MM.1S (cell line): ENCODE results near the gene CCNA1.

ENCODE experiments used
- DNase-seq: peaks from one replicate; pipeline ENCODE4 v3.0.0-alpha.2; 2015
- H2AFZ ChIP-seq: fragments of 300-600 bp; sonication (generic); 2 replicates; pipeline ENCODE4 v1.6.0; 2016; ENCODE audit warnings: antibody characterized with exemption, low read length
- H3F3A ChIP-seq: fragments of 300-600 bp; sonication (generic); 2 replicates; pipeline ENCODE4 v1.6.1; 2016; ENCODE audit warnings: mild to moderate bottlenecking, antibody characterized with exemption, low read length, moderate library complexity, mixed read lengths; ENCODE audit not compliant: insufficient read depth
- H3K27ac ChIP-seq: fragments of 300-600 bp; sonication (generic); 2 replicates; pipeline ENCODE4 v1.5.1; 2016; ENCODE audit warnings: mild to moderate bottlenecking, low read length
- H3K27me3 ChIP-seq: fragments of 300-600 bp; sonication (generic); replicated peaks from 2 replicates; pipeline ENCODE4 v1.6.0; 2016; ENCODE audit warnings: low read length; ENCODE audit not compliant: insufficient read depth
- H3K36me3 ChIP-seq: fragments of 300-600 bp; sonication (generic); replicated peaks from 2 replicates; pipeline ENCODE4 v1.6.1; 2016; ENCODE audit warnings: mild to moderate bottlenecking, low read length, mixed read lengths; ENCODE audit not compliant: insufficient read depth
- H3K4me1 ChIP-seq: fragments of 300-600 bp; sonication (generic); 2 replicates; pipeline ENCODE4 v1.6.1; 2016; ENCODE audit warnings: low read length, mixed read lengths
- H3K4me2 ChIP-seq: fragments of 300-600 bp; sonication (generic); 2 replicates; pipeline ENCODE4 v1.6.0; 2016; ENCODE audit warnings: low read depth, low read length
- H3K4me3 ChIP-seq: fragments of 300-600 bp; sonication (generic); 2 replicates; pipeline ENCODE4 v1.5.1; 2016; ENCODE audit warnings: low read length, mixed read lengths
- H3K79me2 ChIP-seq: fragments of 300-600 bp; sonication (generic); 2 replicates; pipeline ENCODE4 v1.6.1; 2016; ENCODE audit warnings: mixed run types, low read length, mixed read lengths
- H3K9ac ChIP-seq: fragments of 300-600 bp; sonication (generic); 2 replicates; pipeline ENCODE4 v1.6.1; 2016; ENCODE audit warnings: low read length, mixed read lengths
- H3K9me2 ChIP-seq: fragments of 300-600 bp; sonication (generic); replicated peaks from 2 replicates; pipeline ENCODE4 v1.6.1; 2016; ENCODE audit warnings: mild to moderate bottlenecking, low read length, mixed read lengths; ENCODE audit not compliant: insufficient read depth
- H3K9me3 ChIP-seq: fragments of 300-600 bp; sonication (generic); replicated peaks from 2 replicates; pipeline ENCODE4 v1.6.1; 2016; ENCODE audit warnings: mild to moderate bottlenecking, low read length, mixed read lengths; ENCODE audit not compliant: insufficient read depth
- H4K20me1 ChIP-seq: fragments of 300-600 bp; sonication (generic); 2 replicates; pipeline ENCODE4 v1.6.1; 2016; ENCODE audit warnings: mild to moderate bottlenecking, low read length, moderate library complexity, mixed read lengths; ENCODE audit not compliant: insufficient read depth
- CTCF ChIP-seq: fragments of 300-600 bp; sonication (generic); IDR thresholded peaks from 2 replicates; pipeline ENCODE4 v1.5.1; 2016; ENCODE audit warnings: antibody characterized with exemption, low read length, mixed read lengths
- EZH2 ChIP-seq: fragments of 300-600 bp; sonication (generic); optimal IDR thresholded peaks from 2 replicates; pipeline ENCODE3; 2017; ENCODE audit warnings: low read depth, mild to moderate bottlenecking, antibody characterized with exemption, low read length, mixed read lengths
- EZH2phosphoT487 ChIP-seq: fragments of 300-600 bp; sonication (generic); IDR thresholded peaks from 2 replicates; pipeline ENCODE4 v1.6.1; 2018; ENCODE audit warnings: antibody characterized with exemption, low read length

Gene CCNA1

GRCh38 chr13:36431204-36432105 is 840 bp upstream of the CCNA1 start:
- Histone ChIP-seq H3K36me3 (no peaks in the 10 kb centered on the region), H3K27me3 (no peaks in the 10 kb centered on the region), H3K9ac (no peak overlapping the region), H3K27ac (no peak overlapping the region), H3K4me1 (no peaks in the 10 kb centered on the region), H3K9me3 (no peaks in the 10 kb centered on the region), H3K79me2 (no peaks in the 10 kb centered on the region), H2AFZ (no peak overlapping the region), H3K4me3 (no peak overlapping the region), H3K4me2 (no peak overlapping the region), H4K20me1 (no peaks in the 10 kb centered on the region), H3K9me2 (no peaks in the 10 kb centered on the region), H3F3A (no peaks in the 10 kb centered on the region)
- TF ChIP-seq EZH2 (no peak), CTCF (no peak), EZH2phosphoT487 (no peak)
- DNase-seq: no peak

- Histone ChIP-seq H3K9me2 (no peaks in the 10 kb centered on the region), H3K27me3 (no peaks in the 10 kb centered on the region), H3K9ac (no peak overlapping the region), H3K4me3 (no peak overlapping the region), H3K4me1 (no peaks in the 10 kb centered on the region), H3K36me3 (no peaks in the 10 kb centered on the region), H4K20me1 (no peaks in the 10 kb centered on the region), H3K27ac (no peak overlapping the region), H3K9me3 (no peaks in the 10 kb centered on the region), H3K79me2 (no peaks in the 10 kb centered on the region), H2AFZ (no peak overlapping the region), H3K4me2 (no peak overlapping the region), H3F3A (no peaks in the 10 kb centered on the region)
- TF ChIP-seq EZH2 (no peak), EZH2phosphoT487 (no peak), CTCF (no peak)
- DNase-seq: no peak
These were observed 4.5 kb downstream of the CCNA1 start for GRCh38 chr13:36436811-36437210.

GRCh38 chr13:36438594-36439483 is 6.5 kb downstream of the CCNA1 start:
- no peak overlapping the region for H3K4me2 ChIP-seq
- no peaks in the 10 kb centered on the region for H4K20me1 ChIP-seq
- H3K27ac ChIP-seq: no peak overlapping the region
- no peaks in the 10 kb centered on the region for H3K27me3 ChIP-seq
- no peak overlapping the region for H2AFZ ChIP-seq
- H3K9me2 ChIP-seq: no peaks in the 10 kb centered on the region
- TF ChIP-seq EZH2phosphoT487 (no peak), CTCF (no peak), EZH2 (no peak)
- H3K4me1 ChIP-seq: no peaks in the 10 kb centered on the region
- no peak overlapping the region for H3K9ac ChIP-seq
- H3K79me2 ChIP-seq: no peaks in the 10 kb centered on the region
- H3K36me3 ChIP-seq: no peaks in the 10 kb centered on the region
- H3K4me3 ChIP-seq: no peak overlapping the region
- H3F3A ChIP-seq: no peaks in the 10 kb centered on the region
- no peak for DNase-seq
- H3K9me3 ChIP-seq: no peaks in the 10 kb centered on the region
